ENCODE measurements around the gene OR2M4. TPM values are rescaled to one million over a fixed set of nuclear protein-coding genes. Genes with fewer than 3 reads are reported as not detected.

OR2M4 gene
- polyA plus RNA-seq, 1 donor from 2014 or later, result not detected

Other genes starting within 250 kb of the OR2M4 start
- not detected for gene OR2L5, start 217.8 kb upstream of the OR2M4 start, polyA plus RNA-seq
- not detected for gene OR2L2, start 201.3 kb upstream of the OR2M4 start, polyA plus RNA-seq
- not detected for gene OR2L3, start 184.6 kb upstream of the OR2M4 start, polyA plus RNA-seq
- gene OR2L13, start 136.2 kb upstream of the OR2M4 start, polyA plus RNA-seq, result 0.39 TPM
- not detected for gene OR2M5, start 86.3 kb upstream of the OR2M4 start, polyA plus RNA-seq
- not detected for gene OR2M2, start 56.6 kb upstream of the OR2M4 start, polyA plus RNA-seq
- not detected for gene OR2M3, start 34.2 kb upstream of the OR2M4 start, polyA plus RNA-seq
- gene OR2T33, start 46.6 kb downstream of the OR2M4 start, polyA plus RNA-seq, result not detected
- not detected for gene OR2T12, start 72.0 kb downstream of the OR2M4 start, polyA plus RNA-seq
- gene OR2M7, start 93.2 kb downstream of the OR2M4 start, polyA plus RNA-seq, result not detected
- gene OR14C36, start 117.4 kb downstream of the OR2M4 start, polyA plus RNA-seq, result not detected
- not detected for gene OR2T4, start 130.2 kb downstream of the OR2M4 start, polyA plus RNA-seq
- not detected for gene OR2T6, start 144.3 kb downstream of the OR2M4 start, polyA plus RNA-seq
- gene OR2T1, start 171.6 kb downstream of the OR2M4 start, polyA plus RNA-seq, result not detected
- gene OR2T2, start 214.2 kb downstream of the OR2M4 start, polyA plus RNA-seq, result not detected
- gene OR2T3, start 241.9 kb downstream of the OR2M4 start, polyA plus RNA-seq, result not detected

Measured in IgD-negative memory B cell (primary cell).